SK-N-SH treated with all-trans-retinoic acid at 6 μM for 48 hours (cell line): ENCODE data around the gene KIF4A.

Experiments
- ATAC-seq: fragments of 200-7000 bp; cut with Tn5 transposase; 3 replicates; pipeline ENCODE4 v1.9.1; 2020; ENCODE audit warnings: mild to moderate bottlenecking, moderate library complexity
- ARNTL ChIP-seq: fragments of 450-650 bp; formaldehyde crosslinking; IDR thresholded peaks from 2 replicates; pipeline ENCODE4 v1.5.0; 2020; ENCODE audit warnings: low read depth, mild to moderate bottlenecking, moderate library complexity, borderline replicate concordance
- BACH2 ChIP-seq: fragments of 250-450 bp; sonication (Bioruptor Pico); IDR thresholded peaks from 2 replicates; pipeline ENCODE4 v1.9.0; 2021; ENCODE audit warnings: mild to moderate bottlenecking, borderline replicate concordance
- CSDC2 ChIP-seq: fragments of 250-450 bp; sonication (Bioruptor Pico); IDR thresholded peaks from 2 replicates; pipeline ENCODE4 v1.5.0; 2020; ENCODE audit warnings: mild to moderate bottlenecking, moderate library complexity
- ESRRG ChIP-seq: fragments of 250-450 bp; sonication (Bioruptor Pico); IDR thresholded peaks from 2 replicates; pipeline ENCODE4 v1.6.1; 2021; ENCODE audit warnings: mild to moderate bottlenecking
- GLIS3 ChIP-seq: fragments of 250-450 bp; sonication (Bioruptor Pico); IDR thresholded peaks from 2 replicates; pipeline ENCODE4 v1.5.0; 2020; ENCODE audit warnings: mild to moderate bottlenecking, moderate library complexity
- OSR1 ChIP-seq: fragments of 250-450 bp; sonication (Bioruptor Pico); IDR thresholded peaks from 2 replicates; pipeline ENCODE4 v1.8.0; 2022; ENCODE audit warnings: moderate library complexity, mild to moderate bottlenecking, inconsistent platforms
- PPARA ChIP-seq: fragments of 250-450 bp; sonication (Bioruptor Pico); IDR thresholded peaks from 2 replicates; pipeline ENCODE4 v1.5.0; 2020; ENCODE audit warnings: mild to moderate bottlenecking, borderline replicate concordance
- RARB ChIP-seq: fragments of 250-450 bp; sonication (Bioruptor Pico); IDR thresholded peaks from 2 replicates; pipeline ENCODE4 v1.8.0; 2021; ENCODE audit warnings: mild to moderate bottlenecking, moderate library complexity
- SNAI2 ChIP-seq: fragments of 250-450 bp; sonication (Bioruptor Pico); IDR thresholded peaks from 2 replicates; pipeline ENCODE4 v1.5.0; 2020; ENCODE audit warnings: mild to moderate bottlenecking, moderate library complexity
- TCF4 ChIP-seq: fragments of 250-450 bp; sonication (Bioruptor Pico); IDR thresholded peaks from 2 replicates; pipeline ENCODE4 v1.8.0; 2021; ENCODE audit warnings: mild to moderate bottlenecking, moderate library complexity, borderline replicate concordance
- TOX ChIP-seq: fragments of 250-450 bp; sonication (Bioruptor Pico); IDR thresholded peaks from 2 replicates; pipeline ENCODE4 v1.8.0; 2021; ENCODE audit warnings: mild to moderate bottlenecking, moderate library complexity, borderline replicate concordance
- ZC3H10 ChIP-seq: fragments of 250-450 bp; sonication (Bioruptor Pico); IDR thresholded peaks from 2 replicates; pipeline ENCODE4 v1.5.1; 2021; ENCODE audit warnings: mild to moderate bottlenecking, moderate library complexity
- ZFP3 ChIP-seq: fragments of 250-450 bp; sonication (Bioruptor Pico); IDR thresholded peaks from 2 replicates; pipeline ENCODE4 v1.5.0; 2020; ENCODE audit warnings: mild to moderate bottlenecking, moderate library complexity
- ZFP30 ChIP-seq: fragments of 450-650 bp; formaldehyde crosslinking; IDR thresholded peaks from 2 replicates; pipeline ENCODE4 v1.5.0; 2022; ENCODE audit warnings: mild to moderate bottlenecking, moderate library complexity
- ZNF565 ChIP-seq: fragments of 450-650 bp; formaldehyde crosslinking; conservative IDR thresholded peaks from 2 replicates; pipeline ENCODE4 v1.5.0; 2020; ENCODE audit warnings: low read depth, mild to moderate bottlenecking, moderate library complexity
- ZNF70 ChIP-seq: fragments of 450-650 bp; formaldehyde crosslinking; IDR thresholded peaks from 2 replicates; pipeline ENCODE4 v1.5.0; 2020; ENCODE audit warnings: mild to moderate bottlenecking, moderate library complexity
- ZNF8 ChIP-seq: fragments of 450-650 bp; formaldehyde crosslinking; IDR thresholded peaks from 2 replicates; pipeline ENCODE4 v1.5.0; 2020; ENCODE audit warnings: mild to moderate bottlenecking, moderate library complexity
- TF ChIP-seq, protein P1 (sequence below): fragments of 250-450 bp; sonication (Bioruptor Pico); IDR thresholded peaks from 2 replicates; pipeline ENCODE4 v1.5.0; 2020; ENCODE audit warnings: mild to moderate bottlenecking, moderate library complexity
- TF ChIP-seq, protein P2 (sequence below): fragments of 250-450 bp; sonication (Bioruptor Pico); IDR thresholded peaks from 2 replicates; pipeline ENCODE4 v1.5.1; 2020; ENCODE audit warnings: low read depth, mild to moderate bottlenecking, moderate library complexity
- TF ChIP-seq, protein P3 (sequence below): fragments of 250-450 bp; sonication (Bioruptor Pico); IDR thresholded peaks from 2 replicates; pipeline ENCODE4 v1.8.0; 2020; ENCODE audit warnings: mild to moderate bottlenecking, moderate library complexity, borderline replicate concordance

Gene KIF4A

DNA sequence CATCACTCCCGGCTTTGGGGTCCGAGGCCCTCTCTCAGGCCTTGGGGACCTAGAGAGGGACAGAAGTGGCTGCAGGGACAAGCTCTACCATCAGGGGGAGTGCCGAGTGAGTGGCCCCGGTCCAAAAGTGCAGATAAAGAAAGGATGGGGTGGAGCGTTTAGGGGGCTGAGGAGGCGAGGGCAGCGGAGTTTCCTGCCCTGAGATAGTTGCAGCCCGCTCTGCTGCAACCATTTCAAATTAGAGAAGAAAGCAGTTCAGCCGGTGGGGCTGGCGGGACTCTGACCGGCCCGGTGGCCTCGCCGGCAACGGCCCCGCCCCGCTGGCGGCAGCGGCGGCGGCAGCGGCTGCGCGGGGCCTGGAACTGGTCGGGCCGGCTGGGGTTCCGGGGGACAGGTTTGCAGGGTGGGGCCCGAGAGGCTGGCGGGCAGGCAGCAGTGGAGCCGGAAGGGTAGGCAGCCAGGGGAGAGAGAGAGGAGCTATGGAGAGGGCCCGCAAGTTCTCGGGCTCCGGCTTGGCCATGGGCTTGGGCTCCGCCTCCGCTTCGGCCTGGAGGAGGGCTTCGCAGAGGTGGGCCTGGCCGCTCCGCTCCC lies 162.3 kb downstream of the KIF4A start:
- TF ChIP-seq, protein P1, sequence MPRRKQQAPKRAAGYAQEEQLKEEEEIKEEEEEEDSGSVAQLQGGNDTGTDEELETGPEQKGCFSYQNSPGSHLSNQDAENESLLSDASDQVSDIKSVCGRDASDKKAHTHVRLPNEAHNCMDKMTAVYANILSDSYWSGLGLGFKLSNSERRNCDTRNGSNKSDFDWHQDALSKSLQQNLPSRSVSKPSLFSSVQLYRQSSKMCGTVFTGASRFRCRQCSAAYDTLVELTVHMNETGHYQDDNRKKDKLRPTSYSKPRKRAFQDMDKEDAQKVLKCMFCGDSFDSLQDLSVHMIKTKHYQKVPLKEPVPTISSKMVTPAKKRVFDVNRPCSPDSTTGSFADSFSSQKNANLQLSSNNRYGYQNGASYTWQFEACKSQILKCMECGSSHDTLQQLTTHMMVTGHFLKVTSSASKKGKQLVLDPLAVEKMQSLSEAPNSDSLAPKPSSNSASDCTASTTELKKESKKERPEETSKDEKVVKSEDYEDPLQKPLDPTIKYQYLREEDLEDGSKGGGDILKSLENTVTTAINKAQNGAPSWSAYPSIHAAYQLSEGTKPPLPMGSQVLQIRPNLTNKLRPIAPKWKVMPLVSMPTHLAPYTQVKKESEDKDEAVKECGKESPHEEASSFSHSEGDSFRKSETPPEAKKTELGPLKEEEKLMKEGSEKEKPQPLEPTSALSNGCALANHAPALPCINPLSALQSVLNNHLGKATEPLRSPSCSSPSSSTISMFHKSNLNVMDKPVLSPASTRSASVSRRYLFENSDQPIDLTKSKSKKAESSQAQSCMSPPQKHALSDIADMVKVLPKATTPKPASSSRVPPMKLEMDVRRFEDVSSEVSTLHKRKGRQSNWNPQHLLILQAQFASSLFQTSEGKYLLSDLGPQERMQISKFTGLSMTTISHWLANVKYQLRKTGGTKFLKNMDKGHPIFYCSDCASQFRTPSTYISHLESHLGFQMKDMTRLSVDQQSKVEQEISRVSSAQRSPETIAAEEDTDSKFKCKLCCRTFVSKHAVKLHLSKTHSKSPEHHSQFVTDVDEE (CRISPR knock-in tag): no peak
- TF ChIP-seq ZNF565 (CRISPR knock-in tag): no peak
- TF ChIP-seq ARNTL (CRISPR knock-in tag): no peak
- no peak for TF ChIP-seq PPARA (CRISPR knock-in tag)
- TF ChIP-seq, protein P2, sequence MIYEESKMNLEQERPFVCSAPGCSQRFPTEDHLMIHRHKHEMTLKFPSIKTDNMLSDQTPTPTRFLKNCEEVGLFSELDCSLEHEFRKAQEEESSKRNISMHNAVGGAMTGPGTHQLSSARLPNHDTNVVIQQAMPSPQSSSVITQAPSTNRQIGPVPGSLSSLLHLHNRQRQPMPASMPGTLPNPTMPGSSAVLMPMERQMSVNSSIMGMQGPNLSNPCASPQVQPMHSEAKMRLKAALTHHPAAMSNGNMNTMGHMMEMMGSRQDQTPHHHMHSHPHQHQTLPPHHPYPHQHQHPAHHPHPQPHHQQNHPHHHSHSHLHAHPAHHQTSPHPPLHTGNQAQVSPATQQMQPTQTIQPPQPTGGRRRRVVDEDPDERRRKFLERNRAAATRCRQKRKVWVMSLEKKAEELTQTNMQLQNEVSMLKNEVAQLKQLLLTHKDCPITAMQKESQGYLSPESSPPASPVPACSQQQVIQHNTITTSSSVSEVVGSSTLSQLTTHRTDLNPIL (CRISPR knock-in tag): no peak
- peak; percentile 17; the same call in 2 of the 3 replicates for ATAC-seq

DNA sequence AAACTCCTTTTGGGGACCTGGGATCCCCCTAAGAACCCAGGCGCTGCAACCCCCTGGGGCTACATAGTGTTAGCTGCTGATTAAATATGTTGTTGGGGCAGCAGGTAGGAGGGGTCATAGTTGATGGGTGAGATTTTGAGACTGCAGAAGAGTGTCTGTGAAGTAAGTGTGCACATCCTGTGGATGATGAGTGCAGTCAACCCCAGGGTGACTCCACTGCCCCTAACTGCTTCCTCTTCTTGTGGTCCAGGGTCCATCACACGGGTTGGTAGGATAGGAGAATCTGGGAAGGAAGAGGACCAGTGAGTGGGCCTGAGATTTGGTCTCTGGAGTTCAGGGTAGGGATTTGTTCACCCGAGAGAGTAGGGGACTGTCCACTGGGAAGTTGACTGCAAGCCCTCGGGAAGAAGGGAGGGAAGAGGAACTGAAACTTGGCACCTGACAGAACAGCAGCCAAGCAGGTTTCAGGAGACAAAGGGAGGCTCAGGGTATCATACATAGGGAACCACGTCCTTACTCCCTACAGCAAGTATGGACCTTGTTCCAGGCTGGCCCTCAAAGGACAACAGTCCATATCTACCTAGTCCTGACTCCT lies 163.2 kb downstream of the KIF4A start:
- TF ChIP-seq TOX (CRISPR knock-in tag) (no peak), ZC3H10 (CRISPR knock-in tag) (no peak), BACH2 (no peak), CSDC2 (CRISPR knock-in tag) (no peak), ZNF70 (no peak), RARB (CRISPR knock-in tag) (no peak), ZFP3 (CRISPR knock-in tag) (no peak), SNAI2 (CRISPR knock-in tag) (no peak)
- TF ChIP-seq, protein P2 (CRISPR knock-in tag): no peak
- TF ChIP-seq, protein P3, sequence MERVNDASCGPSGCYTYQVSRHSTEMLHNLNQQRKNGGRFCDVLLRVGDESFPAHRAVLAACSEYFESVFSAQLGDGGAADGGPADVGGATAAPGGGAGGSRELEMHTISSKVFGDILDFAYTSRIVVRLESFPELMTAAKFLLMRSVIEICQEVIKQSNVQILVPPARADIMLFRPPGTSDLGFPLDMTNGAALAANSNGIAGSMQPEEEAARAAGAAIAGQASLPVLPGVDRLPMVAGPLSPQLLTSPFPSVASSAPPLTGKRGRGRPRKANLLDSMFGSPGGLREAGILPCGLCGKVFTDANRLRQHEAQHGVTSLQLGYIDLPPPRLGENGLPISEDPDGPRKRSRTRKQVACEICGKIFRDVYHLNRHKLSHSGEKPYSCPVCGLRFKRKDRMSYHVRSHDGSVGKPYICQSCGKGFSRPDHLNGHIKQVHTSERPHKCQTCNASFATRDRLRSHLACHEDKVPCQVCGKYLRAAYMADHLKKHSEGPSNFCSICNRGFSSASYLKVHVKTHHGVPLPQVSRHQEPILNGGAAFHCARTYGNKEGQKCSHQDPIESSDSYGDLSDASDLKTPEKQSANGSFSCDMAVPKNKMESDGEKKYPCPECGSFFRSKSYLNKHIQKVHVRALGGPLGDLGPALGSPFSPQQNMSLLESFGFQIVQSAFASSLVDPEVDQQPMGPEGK: no peak
- no peak for ATAC-seq

DNA sequence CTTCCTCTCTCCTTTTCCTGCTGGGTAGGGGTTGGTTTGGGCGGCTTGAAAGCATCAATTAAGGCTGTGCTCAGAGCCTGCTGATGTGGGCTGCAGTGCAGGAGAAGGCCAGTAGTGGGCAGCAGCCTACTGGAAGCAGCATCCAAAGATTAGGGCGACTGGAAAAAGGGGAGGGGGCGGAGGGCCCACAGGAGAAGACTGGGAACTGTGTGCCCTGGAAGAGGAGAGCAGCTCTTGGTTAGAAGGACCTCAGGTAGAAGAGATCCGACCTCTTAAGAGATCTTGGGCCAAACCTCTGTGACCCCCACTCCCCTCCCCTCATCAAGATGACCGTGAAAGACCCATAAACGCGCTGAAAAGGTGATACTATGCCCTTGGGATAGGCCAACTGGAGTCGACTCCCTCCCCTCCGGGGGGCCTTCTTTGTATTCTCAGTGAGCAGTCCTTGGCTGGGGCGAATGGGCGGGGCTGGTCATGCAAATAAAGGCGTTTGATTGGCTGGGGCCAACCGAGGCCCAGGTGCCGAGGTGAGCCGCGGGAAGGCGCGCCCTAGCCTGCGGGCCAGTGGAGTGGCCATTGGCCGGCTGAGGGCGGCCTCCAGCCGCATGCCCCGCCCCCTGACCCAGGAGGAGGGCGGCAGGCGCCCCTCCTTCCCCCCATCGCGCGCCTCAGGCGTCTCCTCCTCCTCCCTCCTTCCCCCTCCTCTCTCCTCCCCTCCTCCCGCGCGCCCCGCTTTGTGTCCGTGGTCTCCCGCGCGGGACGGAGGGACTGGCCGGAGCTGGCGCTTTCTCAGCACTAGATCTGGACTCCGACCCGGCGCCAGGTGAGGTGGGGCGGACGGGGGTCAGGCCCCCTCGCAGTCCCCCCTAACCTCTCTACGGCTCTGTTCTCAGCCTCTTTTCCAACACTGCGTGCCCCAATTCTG lies 164.8 kb downstream of the KIF4A start:
- ATAC-seq: peak; percentile 83
- no peak for TF ChIP-seq ARNTL (CRISPR knock-in tag)
- TF ChIP-seq ZC3H10 (CRISPR knock-in tag): no peak
- no peak for TF ChIP-seq ESRRG (CRISPR knock-in tag)
- no peak for TF ChIP-seq OSR1 (CRISPR knock-in tag)
- no peak for TF ChIP-seq CSDC2 (CRISPR knock-in tag)
- TF ChIP-seq, protein P1 (CRISPR knock-in tag): no peak
- no peak for TF ChIP-seq GLIS3 (CRISPR knock-in tag)
- no peak for TF ChIP-seq ZNF70
- no peak for TF ChIP-seq ZFP30
- TF ChIP-seq ZNF8 (CRISPR knock-in tag): no peak
- no peak for TF ChIP-seq BACH2
- no peak for TF ChIP-seq RARB (CRISPR knock-in tag)
- TF ChIP-seq TCF4 (CRISPR knock-in tag): no peak
